T-helper 1 cell treated with Interleukin-12 subunit alpha and Interleukin-12 subunit beta and Interleukin-4 antibody, amounts not matched to agents 30 ng/mL and 1 ng/mL, for 36 hours (primary cell): ENCODE measurements around the gene PTPN5. TPM values are rescaled to one million over a fixed set of nuclear protein-coding genes. Genes with fewer than 3 reads are reported as not detected.
"Not testable (repeated sequence)": the region's sequence is repeated elsewhere in the genome, so short reads cannot be mapped to it uniquely, and the experiment has no call there.

Experiments
- intact Hi-C: fragments of 100-400 bp; cut with micrococcal nuclease; formaldehyde crosslinking; loops from one replicate; pipeline ENCODE4 v1.15.1; 2024
- total RNA-seq: library from RNA; stranded (reverse); gene quantifications from 2 replicates; pipeline ENCODE4 v1.2.3, GENCODE V29; 2022

The PTPN5 gene
- total RNA-seq, 1 donor from 2014 or later = not detected

DNA sequence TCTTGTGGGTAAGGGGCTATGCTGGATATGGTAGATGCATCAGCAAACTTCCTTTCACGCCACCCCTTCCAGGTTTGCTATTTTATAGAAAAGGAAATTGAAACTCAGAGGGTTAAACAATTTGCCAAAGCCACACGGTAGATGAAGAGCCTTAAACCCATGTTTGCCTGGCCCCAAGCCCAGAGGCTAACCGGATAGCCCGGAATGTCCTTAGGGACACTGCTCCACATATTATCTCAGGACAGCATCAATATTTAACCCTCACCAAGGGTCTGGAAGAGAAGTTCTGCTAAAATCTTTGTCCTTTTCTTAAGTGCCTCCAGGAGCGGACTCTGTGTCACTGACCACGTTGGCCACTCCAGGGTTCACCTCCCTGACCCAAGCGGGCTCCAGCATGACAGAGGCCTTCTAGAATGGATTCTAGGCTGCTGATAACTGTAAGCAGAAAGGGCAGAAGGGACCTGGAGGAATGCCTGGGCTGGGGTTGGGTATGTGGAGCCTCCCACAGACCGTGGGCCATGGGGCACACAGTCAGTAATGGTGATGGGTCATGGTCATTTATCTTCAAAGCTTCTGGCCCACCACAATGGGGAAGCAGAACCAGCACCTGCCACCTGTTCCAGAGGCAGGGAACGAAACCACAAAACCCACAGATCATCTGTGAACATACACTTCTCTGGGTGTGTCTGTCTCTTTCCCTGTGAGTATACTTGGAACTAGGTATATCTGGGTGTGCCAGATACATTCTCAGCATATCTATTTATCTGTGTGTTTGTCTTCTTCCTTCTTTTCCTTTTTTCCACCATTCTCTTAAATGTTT is 98.4 kb downstream of the PTPN5 start:
- intact Hi-C loops = no loop called here

DNA sequence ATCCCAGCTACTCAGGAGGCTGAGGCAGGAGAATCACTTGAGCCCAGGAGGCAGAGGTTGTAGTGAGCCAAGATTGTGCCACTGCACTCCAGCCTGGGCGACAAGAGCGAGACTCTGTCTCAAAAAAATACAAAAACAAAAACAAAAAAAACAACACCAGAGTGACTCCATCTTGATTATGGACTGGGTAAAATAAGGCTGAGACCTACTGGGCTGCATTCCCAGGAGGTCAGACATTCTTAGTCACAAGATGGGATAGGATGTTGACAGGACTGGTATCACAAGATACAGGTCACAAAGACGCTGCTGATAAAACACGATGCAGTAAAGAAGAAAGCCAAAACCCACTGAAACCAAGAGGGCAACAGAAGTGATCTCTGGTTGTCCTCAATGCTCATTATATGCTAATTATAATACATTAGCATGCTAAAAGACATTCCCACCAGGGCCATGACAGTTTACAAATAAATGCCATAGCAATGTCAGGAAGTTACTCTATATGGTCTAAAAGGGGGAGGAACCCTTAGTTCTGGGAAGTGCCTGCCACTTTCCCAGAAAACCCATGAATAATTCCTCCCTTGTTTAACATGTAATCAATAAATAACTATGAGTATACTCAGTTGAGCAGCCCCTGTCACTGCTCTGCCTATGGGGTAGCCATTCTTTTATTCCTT is 100.0 kb downstream of the PTPN5 start:
- intact Hi-C loops = not testable (repeated sequence)

DNA sequence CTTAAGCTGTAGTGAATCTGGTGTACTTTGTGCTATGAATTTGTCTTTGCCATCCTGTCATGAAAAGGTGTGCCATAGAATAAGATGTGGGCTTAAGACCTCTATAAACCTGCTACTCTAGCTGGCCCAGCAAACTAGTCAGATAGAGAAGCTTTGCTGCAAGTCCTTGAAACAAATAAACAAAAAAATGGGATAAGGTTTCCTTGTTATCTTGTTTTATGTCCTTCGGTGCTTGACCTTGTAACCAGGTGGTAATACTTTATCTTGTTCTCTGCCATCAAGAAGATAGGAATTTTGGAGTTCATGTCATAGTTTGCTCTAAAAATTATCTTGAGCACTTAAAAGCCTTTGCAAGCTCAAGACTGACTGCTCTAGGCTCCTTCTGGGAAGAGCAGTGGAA is 107.3 kb downstream of the PTPN5 start:
- intact Hi-C loops = no loop called here

DNA sequence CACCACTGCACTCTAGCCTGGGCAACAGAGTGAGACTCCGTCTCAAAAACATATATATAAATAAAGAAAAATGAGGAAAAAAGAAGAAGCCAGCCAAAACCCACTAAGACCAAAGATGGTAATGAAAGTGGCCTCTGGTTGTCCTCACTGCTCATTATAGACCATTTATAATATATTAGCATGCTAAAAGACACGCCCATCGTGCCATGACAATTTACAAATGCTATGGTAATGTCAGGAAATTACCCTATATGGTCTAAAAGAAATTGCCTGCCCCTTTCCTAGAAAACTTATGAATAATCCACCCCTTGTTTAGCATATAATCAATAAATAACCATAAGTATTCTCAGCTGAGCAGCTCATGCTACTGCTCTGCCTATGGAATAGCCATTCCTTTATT is 109.1 kb downstream of the PTPN5 start:
- intact Hi-C loops = no loop called here

DNA sequence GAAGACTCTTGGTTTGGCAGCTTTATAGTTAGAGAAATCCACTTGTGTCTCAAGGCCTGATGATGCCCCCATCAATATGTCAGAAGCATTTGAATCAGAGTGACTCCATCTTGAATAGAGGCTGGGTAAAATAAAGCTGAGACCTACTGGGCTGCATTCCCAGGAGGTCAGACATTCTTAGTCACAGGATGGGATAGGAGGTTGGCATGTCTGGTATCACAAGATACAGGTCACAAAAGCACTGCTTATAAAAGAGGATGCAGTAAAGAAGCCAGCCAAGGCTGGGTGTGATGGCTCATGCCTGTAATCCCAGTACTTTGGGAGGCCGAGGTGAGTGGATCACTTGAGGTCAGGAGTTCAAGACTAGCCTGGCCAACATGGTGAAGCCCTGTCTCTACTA is 109.6 kb downstream of the PTPN5 start:
- intact Hi-C loops = not testable (repeated sequence)

Other genes starting within 250 kb of the PTPN5 start
- 26.9 and 31.4 TPM in 2 replicates for gene UEVLD, start 203.1 kb downstream of the PTPN5 start, total RNA-seq
- gene MISFA, start 192.0 kb downstream of the PTPN5 start, total RNA-seq = 4.6 and 5.3 TPM in 2 replicates
- gene SPTY2D1, start 157.5 kb downstream of the PTPN5 start, total RNA-seq = 38.6 and 39.8 TPM in 2 replicates
- gene TMEM86A, start 93.0 kb downstream of the PTPN5 start, total RNA-seq = 0.46 and 1.3 TPM in 2 replicates
- 0.85 and 1.0 TPM in 2 replicates for gene IGSF22, start 65.6 kb downstream of the PTPN5 start, total RNA-seq
- not detected in 2 replicates for gene MRGPRX1, start 147.6 kb upstream of the PTPN5 start, total RNA-seq